ENCODE measurements around the gene CCBE1.

- TF ChIP-seq RFX5 (IDR thresholded peaks at IDR 0.05): no peak
- no peak for TF ChIP-seq CTCF (IDR thresholded peaks at IDR 0.05)
Measured at GRCh38 chr18:59704146-59704545, 6.9 kb upstream of the CCBE1 start.
